ENCODE results near the gene CCDC93. TPM values are rescaled to one million over a fixed set of nuclear protein-coding genes. Genes with fewer than 3 reads are reported as not detected.

The CCDC93 gene
- polyA plus RNA-seq, 2 of the 4 experiments (the other 2 are of a cell fraction): 14.4 to 17.8 TPM

GRCh38 chr2:118045286-118045685, 31.4 kb upstream of the CCDC93 start:
- Histone ChIP-seq H3K4me2 (no peak overlapping the region), H3K4me3 (no peak overlapping the region), H3K27ac (no peak overlapping the region), H3K4me1 (peaks cover 19% of the 10 kb centered on the region; the same call in 2 of the 3 replicates), H3K9me3 (peaks cover 4% of the 10 kb centered on the region; the same call in 1 of the 3 replicates)
- TF ChIP-seq MAX (IDR thresholded peaks at IDR 0.05) (no peak), NFE2L2 (conservative IDR thresholded peaks at IDR 0.05; ENCODE audit: low read length) (no peak), PHF8 (IDR thresholded peaks at IDR 0.05; ENCODE audit: borderline replicate concordance, low read depth) (no peak), PBX3 (IDR thresholded peaks at IDR 0.05) (no peak), GATA3 (IDR thresholded peaks at IDR 0.05; ENCODE audit: borderline replicate concordance) (no peak), EP300 (IDR thresholded peaks at IDR 0.05) (no peak), NR3C1 (IDR thresholded peaks at IDR 0.05) (no peak)
- TF ChIP-seq, protein P1, sequence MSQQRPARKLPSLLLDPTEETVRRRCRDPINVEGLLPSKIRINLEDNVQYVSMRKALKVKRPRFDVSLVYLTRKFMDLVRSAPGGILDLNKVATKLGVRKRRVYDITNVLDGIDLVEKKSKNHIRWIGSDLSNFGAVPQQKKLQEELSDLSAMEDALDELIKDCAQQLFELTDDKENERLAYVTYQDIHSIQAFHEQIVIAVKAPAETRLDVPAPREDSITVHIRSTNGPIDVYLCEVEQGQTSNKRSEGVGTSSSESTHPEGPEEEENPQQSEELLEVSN (IDR thresholded peaks at IDR 0.05; ENCODE audit: borderline replicate concordance, low read depth): no peak
- no peak for DNase-seq (ENCODE audit: low read depth in 1 of 2, low spot score in 1 of 2)
- ATAC-seq: no peak
- WGBS (ENCODE audit: missing lambda C conversion rate): 14% methylated on average over 1 of the region's 1 CpG
- no peak for FAIRE-seq
- ChIA-PET CTCF (interaction anchor here (1.0 to 7.0 kb wide), 7 partner anchors 13 to 821 kb away, joined by 3 to 63 read pairs (median 5); no protein-coding TSS in a partner anchor), POLR2A (no interaction called here)

GRCh38 chr2:118044854-118045253, 31.0 kb upstream of the CCDC93 start:
- CTCF ChIA-PET: interaction anchor here (2.2 to 7.0 kb wide), 3 partner anchors 16 to 821 kb away, joined by 4 to 63 read pairs (median 31); no protein-coding TSS in a partner anchor
- WGBS (ENCODE audit: missing lambda C conversion rate): 57% methylated on average over 2 of the region's 2 CpGs
- ATAC-seq (no peak), DNase-seq (ENCODE audit: low read depth in 1 of 2, low spot score in 1 of 2) (no peak), FAIRE-seq (no peak)
- TF ChIP-seq BCL3 (IDR thresholded peaks at IDR 0.05) (no peak), KDM5A (IDR thresholded peaks at IDR 0.05) (no peak), POLR2A (IDR thresholded peaks at IDR 0.05; ENCODE audit: low read length) (no peak), RARB (CRISPR knock-in tag; IDR thresholded peaks at IDR 0.05) (no peak), HES2 (IDR thresholded peaks at IDR 0.05) (no peak), EHMT2 (IDR thresholded peaks at IDR 0.05; ENCODE audit: low read depth) (no peak), ESRRA (IDR thresholded peaks at IDR 0.05; ENCODE audit: borderline replicate concordance, low read length) (no peak), SMC3 (IDR thresholded peaks at IDR 0.05) (no peak), SREBF2 (IDR thresholded peaks at IDR 0.05) (no peak), POLR2AphosphoS2 (conservative IDR thresholded peaks at IDR 0.05; ENCODE audit: low read length) (no peak), RCOR1 (IDR thresholded peaks at IDR 0.05; ENCODE audit: low read depth, low read length) (no peak), JUNB (IDR thresholded peaks at IDR 0.05) (no peak), ZNF302 (CRISPR knock-in tag; IDR thresholded peaks at IDR 0.05) (no peak), RAD21 (conservative IDR thresholded peaks at IDR 0.05 in 1 of 2, IDR thresholded peaks at IDR 0.05 in 1 of 2) (no peak), HOXB5 (CRISPR knock-in tag; IDR thresholded peaks at IDR 0.05) (no peak), PHF8 (IDR thresholded peaks at IDR 0.05; ENCODE audit: borderline replicate concordance, low read depth) (no peak), FOSB (CRISPR knock-in tag; IDR thresholded peaks at IDR 0.05) (no peak)
- TF ChIP-seq, protein P1 (IDR thresholded peaks at IDR 0.05; ENCODE audit: borderline replicate concordance, low read depth): no peak
- Histone ChIP-seq H3K4me1 (peaks cover 19% of the 10 kb centered on the region; the same call in 2 of the 3 replicates), H3K4me2 (no peak overlapping the region), H3K27ac (no peak overlapping the region), H3K4me3 (no peak overlapping the region), H3K9me3 (peaks cover 4% of the 10 kb centered on the region; the same call in 1 of the 3 replicates)
- POLR2A ChIA-PET: no interaction called here
